NK-92 (cell line): Measurements from ENCODE around the gene TAC4.

Source experiments
- DNase-seq: peaks from one replicate; lab custom pipeline; 2025; ENCODE audit not compliant: unreplicated experiment; lab: John Stamatoyannopoulos, UW

Gene TAC4

GRCh38 chr17:49848019-49848473, at the start of gene TAC4:
Gene TAC4 (minus strand): TSS chr17:49848069. CDS start chr17:49848017, 52 bp downstream.
- no peak for DNase-seq

- DNase-seq, result no peak
These were observed 49.0 kb upstream of the TAC4 start for GRCh38 chr17:49896860-49897259.

- DNase-seq, result no peak
These were observed 48.4 kb upstream of the TAC4 start for GRCh38 chr17:49896222-49896621.

GRCh38 chr17:49895812-49896211, 47.9 kb upstream of the TAC4 start:
- no peak for DNase-seq

GRCh38 chr17:49894761-49895160, 46.9 kb upstream of the TAC4 start:
- DNase-seq, result no peak

- no peak for DNase-seq
These were observed 44.0 kb upstream of the TAC4 start for GRCh38 chr17:49891694-49892389.

GRCh38 chr17:49891271-49891670, 43.4 kb upstream of the TAC4 start:
- no peak for DNase-seq

GRCh38 chr17:49890852-49891251, 43.0 kb upstream of the TAC4 start:
- DNase-seq, result no peak

- no peak for DNase-seq
These were observed 42.4 kb upstream of the TAC4 start for GRCh38 chr17:49890077-49890821.

GRCh38 chr17:49889500-49889899, 41.6 kb upstream of the TAC4 start:
- DNase-seq, result no peak

GRCh38 chr17:49887744-49888360, 40.0 kb upstream of the TAC4 start:
- no peak for DNase-seq

GRCh38 chr17:49887086-49887743, 39.3 kb upstream of the TAC4 start:
- no peak for DNase-seq

- DNase-seq, result no peak
These were observed 38.2 kb upstream of the TAC4 start for GRCh38 chr17:49886036-49886435.

GRCh38 chr17:49882434-49882833, 34.6 kb upstream of the TAC4 start:
- no peak for DNase-seq

- DNase-seq, result no peak
These were observed 33.2 kb upstream of the TAC4 start for GRCh38 chr17:49881054-49881402.

- DNase-seq, result no peak
These were observed 32.6 kb upstream of the TAC4 start for GRCh38 chr17:49880291-49881053.

GRCh38 chr17:49878931-49879904, 31.3 kb upstream of the TAC4 start:
- no peak for DNase-seq

- no peak for DNase-seq
These were observed 27.8 kb upstream of the TAC4 start for GRCh38 chr17:49875685-49876084.

- DNase-seq, result no peak
These were observed 27.0 kb upstream of the TAC4 start for GRCh38 chr17:49874911-49875310.

GRCh38 chr17:49873926-49874325, 26.1 kb upstream of the TAC4 start:
- no peak for DNase-seq
